ENCODE results near the gene RAB11FIP3. TPM values are rescaled to one million over a fixed set of nuclear protein-coding genes. Genes with fewer than 3 reads are reported as not detected.
A peak's percentile ranks its signal among the peaks of the same experiment; 100 is the strongest.

The RAB11FIP3 gene
- total RNA-seq, 1 donor from 2014 or later: 11.8 TPM

- DNase-seq (ENCODE audit: low spot score): peak; percentile 61
Measured at GRCh38 chr16:565419-566330, 140.2 kb downstream of the RAB11FIP3 start.

- peak; percentile 76 for DNase-seq (ENCODE audit: low spot score)
Measured at GRCh38 chr16:566475-567372, 141.3 kb downstream of the RAB11FIP3 start, which contains the start of gene NHLRC4. Gene NHLRC4 (plus strand): TSS chr16:567005. CDS start chr16:568048, 1,043 bp downstream.

- DNase-seq (ENCODE audit: low spot score): no peak
Measured at GRCh38 chr16:567373-568256, 142.2 kb downstream of the RAB11FIP3 start.

- no peak for DNase-seq (ENCODE audit: low spot score)
Measured at GRCh38 chr16:568401-569258, 143.2 kb downstream of the RAB11FIP3 start.

GRCh38 chr16:569445-570254 is 144.2 kb downstream of the RAB11FIP3 start, which contains the start of gene PIGQ:
Gene PIGQ (plus strand): TSS chr16:569968. CDS start chr16:574075, 4,107 bp downstream.
- peak; percentile 81 for DNase-seq (ENCODE audit: low spot score)

Other genes with a start within 250 kb of the RAB11FIP3 start
- gene HBA1, start 249.0 kb upstream of the RAB11FIP3 start, total RNA-seq (ENCODE audit: insufficient read depth, low replicate concordance): 3,215 TPM
- gene HBQ1, start 245.2 kb upstream of the RAB11FIP3 start, total RNA-seq (ENCODE audit: insufficient read depth, low replicate concordance): not detected
- 50.3 TPM for gene LUC7L, start 196.2 kb upstream of the RAB11FIP3 start, total RNA-seq (ENCODE audit: insufficient read depth, low replicate concordance)
- gene FAM234A, start 190.8 kb upstream of the RAB11FIP3 start, total RNA-seq (ENCODE audit: insufficient read depth, low replicate concordance): 50.8 TPM
- 6.0 TPM for gene RGS11, start 149.7 kb upstream of the RAB11FIP3 start, total RNA-seq (ENCODE audit: insufficient read depth, low replicate concordance)
- gene ARHGDIG, start 145.1 kb upstream of the RAB11FIP3 start, total RNA-seq (ENCODE audit: insufficient read depth, low replicate concordance): 18.3 TPM
- 9.9 TPM for gene PDIA2, start 142.5 kb upstream of the RAB11FIP3 start, total RNA-seq (ENCODE audit: insufficient read depth, low replicate concordance)
- 17.3 TPM for gene AXIN1, start 72.9 kb upstream of the RAB11FIP3 start, total RNA-seq (ENCODE audit: insufficient read depth, low replicate concordance)
- gene MRPL28, start 55.1 kb upstream of the RAB11FIP3 start, total RNA-seq (ENCODE audit: insufficient read depth, low replicate concordance): 36.8 TPM
- gene PGAP6, start 43.7 kb upstream of the RAB11FIP3 start, total RNA-seq (ENCODE audit: insufficient read depth, low replicate concordance): 31.8 TPM
- gene NME4, start 28.4 kb upstream of the RAB11FIP3 start, total RNA-seq (ENCODE audit: insufficient read depth, low replicate concordance): 52.0 TPM
- 0.48 TPM for gene DECR2, start 23.8 kb upstream of the RAB11FIP3 start, total RNA-seq (ENCODE audit: insufficient read depth, low replicate concordance)
- gene CAPN15, start 102.1 kb downstream of the RAB11FIP3 start, total RNA-seq (ENCODE audit: insufficient read depth, low replicate concordance): 26.5 TPM
- gene PRR35, start 134.7 kb downstream of the RAB11FIP3 start, total RNA-seq (ENCODE audit: insufficient read depth, low replicate concordance): not detected
- gene NHLRC4, start 141.4 kb downstream of the RAB11FIP3 start, total RNA-seq (ENCODE audit: insufficient read depth, low replicate concordance): 0.48 TPM
- 18.5 TPM for gene PIGQ, start 144.3 kb downstream of the RAB11FIP3 start, total RNA-seq (ENCODE audit: insufficient read depth, low replicate concordance)
- gene RAB40C, start 164.4 kb downstream of the RAB11FIP3 start, total RNA-seq (ENCODE audit: insufficient read depth, low replicate concordance): 12.3 TPM
- gene WFIKKN1, start 205.3 kb downstream of the RAB11FIP3 start, total RNA-seq (ENCODE audit: insufficient read depth, low replicate concordance): 1.4 TPM
- 48.6 TPM for gene METTL26, start 210.7 kb downstream of the RAB11FIP3 start, total RNA-seq (ENCODE audit: insufficient read depth, low replicate concordance)
- 24.6 TPM for gene MCRIP2, start 216.2 kb downstream of the RAB11FIP3 start, total RNA-seq (ENCODE audit: insufficient read depth, low replicate concordance)
- 30.8 TPM for gene WDR90, start 223.7 kb downstream of the RAB11FIP3 start, total RNA-seq (ENCODE audit: insufficient read depth, low replicate concordance)
- gene RHOT2, start 242.5 kb downstream of the RAB11FIP3 start, total RNA-seq (ENCODE audit: insufficient read depth, low replicate concordance): 33.2 TPM